ENCODE results near the gene ANKS1B.

GRCh38 chr12:98817742-98818141, 1167.0 kb downstream of the ANKS1B start:
- TF ChIP-seq CTCF (IDR thresholded peaks at IDR 0.05 in 2 of 3, conservative IDR thresholded peaks at IDR 0.05 in 1 of 3; ENCODE audit: control insufficient read depth in 2 of 3, extremely low read depth in 1 of 3, insufficient read depth in 1 of 3, low read depth in 3 of 3, low read length in 3 of 3) = no peak
- TF ChIP-seq POLR2A (IDR thresholded peaks at IDR 0.05; ENCODE audit: low read depth, low read length) = no peak
- no peak for TF ChIP-seq KDM1A (IDR thresholded peaks at IDR 0.05; ENCODE audit: borderline replicate concordance)
- no peak for TF ChIP-seq ZNF274 (IDR thresholded peaks at IDR 0.05; ENCODE audit: insufficient read depth, insufficient read length)
- TF ChIP-seq CBX3 (IDR thresholded peaks at IDR 0.05; ENCODE audit: borderline replicate concordance, low read depth) = no peak
